HG03354 (cell line): Measurements from ENCODE around the gene DENND5A.
"Not testable (repeated sequence)": the region's sequence is repeated elsewhere in the genome, so short reads cannot be mapped to it uniquely, and the experiment has no call there.

Source experiments
- ATAC-seq: cut with Tn5 transposase; IDR thresholded peaks from one replicate; pipeline ENCODE4 v1.9.1; 2021; ENCODE audit warnings: mild to moderate bottlenecking; ENCODE audit not compliant: unreplicated experiment, poor library complexity, severe bottlenecking

DENND5A gene

DNA sequence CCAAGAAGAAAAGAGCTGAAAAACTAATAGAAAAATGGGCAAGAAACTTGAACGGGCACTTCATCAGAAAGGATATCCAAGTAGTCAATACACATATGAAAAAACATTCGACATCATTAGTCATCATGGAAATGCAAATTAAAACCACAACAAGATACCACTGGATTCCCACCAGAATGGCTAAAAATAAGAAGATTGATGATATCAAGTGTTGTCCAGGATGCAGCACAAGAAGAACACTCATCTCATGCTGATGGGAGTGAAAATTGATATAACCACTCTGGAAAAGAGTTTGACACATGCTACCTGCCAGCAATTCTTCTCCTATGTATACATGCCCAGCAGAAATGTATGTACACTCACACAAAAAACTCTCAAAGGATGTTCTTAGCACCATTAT, 146.9 kb downstream of the DENND5A start:
- no peak for ATAC-seq

DNA sequence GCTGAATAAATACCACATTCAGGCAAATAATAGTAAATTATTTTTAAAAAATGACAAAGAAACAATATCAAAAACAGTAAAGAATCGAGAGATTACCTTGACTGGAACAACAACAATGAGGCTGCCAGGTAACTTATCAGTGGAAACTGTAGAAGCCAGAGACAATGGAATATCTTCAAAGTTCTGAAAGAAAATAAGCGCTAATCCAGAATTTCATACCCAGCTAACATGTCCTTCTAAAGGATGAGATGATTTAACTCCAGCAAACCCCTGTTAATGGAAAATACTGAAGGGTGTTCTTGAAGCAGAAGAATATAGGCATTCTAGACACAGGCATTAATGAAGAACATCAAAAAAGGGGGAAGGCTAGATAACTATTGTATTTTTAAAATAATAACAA, 153.1 kb downstream of the DENND5A start:
- no peak for ATAC-seq

DNA sequence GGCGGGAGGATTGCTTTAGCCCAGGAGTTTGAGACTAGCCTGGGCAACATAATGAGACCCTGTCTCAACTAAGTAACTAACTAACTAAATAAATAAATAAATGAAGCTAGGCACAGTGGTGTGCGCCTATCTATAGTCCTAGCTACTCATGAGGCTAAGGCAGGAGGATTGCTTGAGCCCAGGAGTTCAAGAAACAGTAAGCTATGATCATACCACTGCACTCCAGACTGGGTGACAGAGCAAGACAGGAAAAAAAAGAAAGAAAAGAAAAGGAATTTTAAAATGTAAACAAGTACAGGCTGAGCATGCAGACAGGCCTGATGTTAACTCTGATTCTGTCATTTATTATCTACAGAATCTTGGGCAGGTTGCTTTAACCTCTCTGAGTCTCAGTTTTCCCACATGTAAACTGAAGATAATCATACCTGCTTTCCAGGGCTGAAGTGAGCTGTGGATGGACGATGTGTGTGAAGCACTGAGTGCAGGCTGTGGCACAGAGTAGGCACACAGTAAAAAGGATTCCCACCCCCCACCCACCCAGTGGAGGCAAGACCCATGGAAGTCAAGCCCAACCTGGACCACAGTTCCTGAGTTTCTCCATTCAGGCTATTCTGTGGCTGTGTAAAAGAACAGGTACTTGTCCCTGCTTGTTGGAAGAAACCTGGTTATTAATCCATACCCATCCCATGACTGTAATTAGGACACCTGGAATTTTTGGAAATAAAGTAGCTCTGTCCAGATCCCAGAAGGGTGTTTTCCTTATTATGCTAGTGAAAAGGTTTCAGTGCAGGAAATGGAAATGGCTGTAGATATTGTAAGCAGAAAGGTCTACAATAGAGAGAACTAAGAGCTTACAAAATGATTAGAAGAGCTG, 155.1 kb downstream of the DENND5A start:
- no peak for ATAC-seq

DNA sequence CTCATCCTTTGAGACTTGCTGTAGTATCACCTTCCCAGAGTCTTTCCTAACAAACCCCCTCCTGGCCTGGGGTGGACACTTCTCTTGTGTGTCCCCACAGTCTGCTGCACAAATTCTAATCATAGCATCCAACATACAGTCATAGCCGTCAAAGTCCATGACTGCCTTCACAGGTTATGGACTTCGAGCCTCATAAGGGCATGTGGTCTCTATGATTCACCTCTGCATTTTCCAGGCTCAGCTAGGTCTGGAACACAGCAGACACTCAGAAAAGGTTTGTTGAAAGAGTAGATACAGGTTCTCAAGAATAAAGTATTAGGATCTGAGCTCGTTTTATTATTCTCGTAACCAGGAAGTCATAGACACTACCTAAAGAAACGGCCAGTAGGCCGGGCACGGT, 160.6 kb downstream of the DENND5A start:
- ATAC-seq: no peak

DNA sequence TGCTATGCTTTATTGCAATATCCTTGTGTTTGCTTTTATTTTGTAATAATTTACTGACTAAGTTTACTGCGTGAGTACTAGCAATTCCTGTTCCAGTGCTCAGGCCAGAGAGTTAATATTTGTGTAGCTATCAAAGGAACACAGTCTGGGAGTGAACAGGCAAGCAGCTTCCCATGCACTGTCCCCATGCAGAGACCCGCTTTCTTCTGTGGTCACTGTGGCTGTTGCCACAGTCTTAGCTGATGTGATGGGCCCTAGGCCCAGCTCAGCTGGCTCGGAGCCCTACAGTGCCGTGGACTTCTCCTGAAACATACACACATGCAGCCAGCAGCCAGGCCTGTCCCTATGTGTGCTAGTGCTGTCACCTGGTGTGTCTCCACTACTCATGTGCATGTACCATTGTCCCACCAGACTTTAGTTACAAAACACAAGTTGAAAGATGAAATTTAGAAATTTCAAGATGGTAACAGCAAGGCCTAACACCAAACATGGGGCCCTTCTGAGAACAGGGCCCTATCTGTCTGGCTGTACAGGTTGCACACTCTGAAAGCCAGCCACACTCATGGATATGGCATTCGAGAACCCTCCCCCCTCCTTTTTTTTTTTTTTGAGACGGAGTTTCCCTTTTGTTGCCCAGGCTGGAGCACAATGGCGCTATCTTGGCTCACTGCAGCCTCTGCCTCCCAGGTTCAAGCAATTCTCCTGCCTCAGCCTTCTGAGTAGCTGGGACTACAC, 161.4 kb downstream of the DENND5A start:
- ATAC-seq: no peak

DNA sequence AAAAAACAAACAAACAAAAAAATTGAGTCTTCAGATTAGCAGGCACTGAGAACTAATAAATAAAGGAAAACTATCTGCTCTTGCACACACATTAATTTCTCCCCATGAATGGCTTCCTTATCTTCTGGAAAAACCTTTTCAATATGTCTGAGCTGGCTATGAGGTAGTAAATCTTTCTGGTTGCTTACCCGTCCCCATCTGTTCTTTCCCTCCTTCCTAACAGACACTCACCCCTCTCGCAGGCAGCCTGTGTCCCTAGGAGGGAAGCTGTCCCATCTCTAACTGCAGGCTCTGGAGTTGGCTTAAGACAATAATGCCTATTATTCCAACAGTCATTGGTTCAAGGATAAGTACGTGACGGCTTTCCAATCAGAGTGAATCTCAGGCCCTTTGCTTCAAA, 165.5 kb downstream of the DENND5A start:
- no peak for ATAC-seq

DNA sequence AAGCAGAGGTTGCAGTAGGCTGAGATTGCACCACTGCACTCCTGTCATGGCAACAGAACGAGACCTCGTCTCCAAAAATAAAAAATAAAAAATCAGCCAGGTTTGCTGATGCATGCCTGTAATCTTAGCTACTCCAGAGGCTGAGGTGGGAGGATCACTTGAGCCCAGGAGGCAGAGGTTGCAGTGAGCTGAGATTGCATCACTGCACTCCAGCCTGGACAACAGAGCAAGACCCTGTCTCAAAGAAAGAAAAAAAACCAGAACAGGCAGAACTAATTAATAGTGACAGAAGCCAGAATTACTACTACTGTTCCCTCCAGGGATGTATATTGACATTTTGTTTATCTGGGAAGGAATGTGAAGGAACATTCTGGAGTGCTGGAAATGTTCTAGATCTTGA, 166.7 kb downstream of the DENND5A start:
- not testable (repeated sequence) for ATAC-seq

DNA sequence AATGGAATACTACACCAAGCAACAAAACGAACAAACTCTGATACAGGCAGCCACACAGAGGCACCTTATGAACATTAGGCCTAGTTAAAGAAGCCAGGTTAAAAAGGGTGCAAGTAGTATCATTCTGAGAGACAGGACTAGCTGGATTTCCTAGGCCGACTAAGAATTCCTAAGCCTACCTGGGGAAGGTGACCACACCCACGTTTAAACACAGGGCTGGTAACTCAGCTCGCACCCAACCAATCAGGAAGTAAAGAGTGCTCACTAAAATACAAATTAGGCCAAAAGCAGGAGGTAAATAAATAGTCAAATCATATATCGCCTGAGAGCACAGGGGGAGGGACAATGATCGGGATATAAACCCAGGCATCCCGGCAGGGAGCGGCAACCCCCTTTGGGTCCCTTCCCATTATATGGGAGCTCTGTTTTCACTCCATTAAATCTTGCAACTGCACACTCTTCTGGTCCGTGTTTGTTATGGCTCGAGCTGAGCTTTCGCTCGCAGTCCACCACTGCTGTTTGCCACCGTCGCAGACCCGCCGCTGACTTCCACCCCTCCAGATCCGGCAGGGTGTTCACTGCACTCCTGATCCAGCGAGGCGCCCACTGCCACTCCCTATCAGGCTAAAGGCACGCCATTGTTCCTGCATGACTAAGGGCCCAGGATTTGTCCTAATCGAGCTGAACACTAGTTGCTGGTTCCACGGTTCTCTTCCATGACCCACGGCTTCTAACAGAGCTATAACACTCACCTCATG, 167.8 kb downstream of the DENND5A start:
- ATAC-seq: not testable (repeated sequence)

DNA sequence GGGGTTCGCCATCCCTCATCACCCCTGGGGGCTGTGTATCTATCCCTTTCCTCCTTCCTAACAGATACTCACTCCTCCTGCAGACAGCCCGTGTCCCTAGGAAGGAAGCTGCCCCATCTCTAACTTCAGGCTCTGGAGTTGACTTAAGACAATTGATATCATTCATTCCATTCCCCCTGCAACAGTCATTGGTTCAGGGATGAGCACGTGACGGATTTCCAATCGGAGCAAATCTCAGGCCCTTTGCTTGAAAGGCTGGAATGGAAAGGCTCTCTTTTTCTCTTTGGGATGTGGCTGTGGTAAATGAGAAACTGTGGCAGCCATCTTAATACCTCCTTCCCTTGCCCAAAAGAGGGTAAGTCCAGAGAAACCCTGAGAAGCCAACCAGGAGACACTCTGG, 168.7 kb downstream of the DENND5A start:
- ATAC-seq: no peak

DNA sequence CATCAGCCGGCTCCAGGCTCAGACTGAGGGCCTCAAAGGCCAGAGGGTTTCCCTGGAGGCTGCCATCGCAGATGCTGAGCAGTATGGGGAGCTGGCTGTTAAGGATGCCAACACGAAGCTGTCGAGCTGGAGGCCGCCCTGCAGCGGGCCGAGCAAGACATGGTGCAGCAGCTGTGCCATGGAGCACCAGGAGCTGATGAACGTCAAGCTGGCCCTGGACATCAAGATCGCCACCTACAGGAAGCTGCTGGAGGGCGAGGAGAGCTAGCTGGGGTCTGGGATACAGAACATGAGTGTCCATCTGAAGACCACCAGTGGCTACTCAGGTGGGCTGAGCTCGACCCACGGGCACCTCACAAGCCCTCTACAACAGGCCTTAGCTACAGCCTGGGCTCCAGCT, 169.7 kb downstream of the DENND5A start:
- ATAC-seq: no peak

DNA sequence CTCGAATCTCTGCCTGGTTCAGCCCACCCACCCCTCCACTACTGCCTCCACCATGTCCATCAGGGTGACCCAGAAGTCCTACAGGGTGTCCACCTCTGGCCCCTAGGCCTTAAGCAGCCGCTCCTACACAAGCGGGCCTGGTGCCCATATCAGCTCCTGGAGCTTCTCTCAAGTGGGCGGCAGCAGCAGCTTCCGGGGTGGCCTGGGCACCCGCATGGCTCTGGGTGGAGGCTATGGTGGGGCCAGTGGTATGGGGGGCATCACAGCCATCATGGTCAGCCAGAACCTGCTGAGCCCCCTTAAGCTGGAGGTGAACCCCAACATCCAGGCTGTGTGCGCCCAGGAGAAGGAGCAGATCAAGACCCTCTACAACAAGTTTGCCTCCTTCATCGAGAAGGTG, 170.7 kb downstream of the DENND5A start:
- no peak for ATAC-seq

DNA sequence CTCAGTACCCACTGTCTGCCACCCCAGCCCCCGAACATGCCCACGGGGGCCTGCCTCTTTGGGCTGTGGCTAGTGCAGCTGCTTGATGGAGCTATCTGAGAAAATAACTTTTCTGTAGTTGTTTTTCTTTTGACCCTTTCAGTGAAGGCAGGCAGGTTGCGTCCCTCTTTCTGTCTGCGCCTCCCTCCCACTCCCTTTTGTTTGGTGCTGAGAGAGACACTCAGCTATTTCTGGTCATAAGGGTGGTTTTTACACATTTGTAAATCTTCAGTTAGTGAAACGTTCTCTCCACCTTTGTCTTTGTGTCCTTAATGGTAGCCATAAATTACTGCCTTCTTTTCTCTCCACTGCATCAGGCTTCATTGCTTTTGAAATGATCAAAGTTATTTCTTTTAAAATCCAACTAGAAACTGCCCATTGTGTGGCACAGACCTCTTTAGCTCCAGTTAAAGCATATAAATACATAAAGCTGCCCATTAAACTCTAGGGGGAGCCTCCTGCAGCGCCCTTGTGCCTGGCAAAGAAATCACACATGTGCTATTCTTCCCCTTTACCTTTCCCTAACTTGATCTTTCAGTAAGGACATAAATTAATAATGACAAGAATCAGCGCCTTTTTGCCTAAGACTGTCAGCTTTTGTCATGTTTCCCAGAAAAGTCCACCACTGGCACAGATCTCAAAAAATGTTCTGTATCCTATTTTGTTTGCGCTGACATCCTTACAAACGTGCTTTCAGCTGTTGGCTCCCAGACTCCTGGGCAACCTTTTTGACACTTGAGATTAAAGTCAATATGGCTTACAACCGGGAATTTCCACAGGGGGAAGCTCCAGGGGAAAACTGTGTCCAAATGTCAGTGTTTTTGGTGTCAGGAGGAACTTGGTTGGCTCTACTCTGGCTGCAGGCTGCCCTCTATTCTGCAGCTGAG, 172.0 kb downstream of the DENND5A start:
- no peak for ATAC-seq

DNA sequence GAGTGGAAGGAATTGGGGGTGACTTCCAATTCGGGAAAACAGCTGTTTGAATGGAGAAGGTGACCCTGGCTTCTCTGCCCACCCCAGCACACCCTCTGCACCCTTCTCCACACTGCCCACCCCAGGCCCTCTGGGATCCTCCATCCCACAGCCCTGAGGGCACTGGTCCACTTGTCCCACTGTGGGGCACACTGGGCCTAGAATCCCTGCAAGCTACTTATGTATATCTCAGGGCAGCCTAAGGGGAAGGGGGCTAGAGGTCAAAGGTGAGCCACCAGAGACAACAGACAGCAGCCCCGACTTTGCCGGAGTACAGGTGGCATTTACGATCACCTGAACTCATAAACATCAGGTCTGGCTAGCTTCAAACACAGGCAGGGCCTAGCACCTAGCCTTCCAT, 173.1 kb downstream of the DENND5A start:
- ATAC-seq: no peak

DNA sequence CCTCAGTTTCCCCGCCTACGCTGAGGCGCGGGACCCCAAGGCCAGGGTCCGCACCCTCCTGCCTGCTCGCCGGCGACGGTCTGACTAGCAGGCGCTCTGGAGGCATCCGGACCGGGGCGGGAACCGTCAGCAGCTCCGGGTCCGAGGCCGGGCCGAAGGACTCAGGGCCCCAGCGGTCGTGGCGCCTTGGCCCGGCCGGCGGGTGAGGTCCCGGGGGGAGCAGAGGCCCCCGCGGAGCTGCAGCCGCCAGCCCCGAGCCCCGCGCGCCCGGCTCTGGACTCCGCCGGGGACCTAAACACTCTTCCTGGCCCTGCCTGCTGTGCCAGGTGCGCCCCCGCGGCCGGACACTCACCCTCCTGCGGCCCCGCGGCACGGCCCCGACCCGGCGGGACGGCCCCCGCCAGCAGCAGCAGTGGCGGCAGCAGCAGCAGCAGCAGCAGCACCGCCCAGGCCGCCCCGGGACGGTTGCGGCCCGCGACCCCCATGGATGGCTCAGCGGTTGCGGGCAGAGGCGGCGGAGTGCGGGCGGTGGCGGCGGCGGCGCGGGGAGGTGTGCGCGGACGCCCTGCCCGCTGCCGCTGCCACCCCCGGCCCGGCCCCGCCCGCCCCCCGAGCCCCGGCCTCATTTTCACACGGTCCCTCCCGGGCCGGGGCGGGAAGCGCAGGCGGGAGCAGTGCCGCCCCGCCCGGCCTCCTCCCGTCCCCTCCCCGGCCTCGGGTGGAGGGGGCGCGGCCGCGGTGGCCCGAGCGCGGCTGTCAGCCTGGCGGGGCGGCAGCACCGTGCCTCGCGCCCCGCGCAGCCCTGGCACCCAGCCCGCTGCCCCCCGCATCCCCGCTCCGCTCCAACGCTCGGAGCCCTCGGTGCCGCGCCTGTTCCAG, 173.9 kb downstream of the DENND5A start, which contains the start of gene SCUBE2:
Gene SCUBE2 (minus strand): TSS at position 556 of the 879 bp plus-strand sequence. CDS start 71 bp downstream, at position 485.
- no peak for ATAC-seq

DNA sequence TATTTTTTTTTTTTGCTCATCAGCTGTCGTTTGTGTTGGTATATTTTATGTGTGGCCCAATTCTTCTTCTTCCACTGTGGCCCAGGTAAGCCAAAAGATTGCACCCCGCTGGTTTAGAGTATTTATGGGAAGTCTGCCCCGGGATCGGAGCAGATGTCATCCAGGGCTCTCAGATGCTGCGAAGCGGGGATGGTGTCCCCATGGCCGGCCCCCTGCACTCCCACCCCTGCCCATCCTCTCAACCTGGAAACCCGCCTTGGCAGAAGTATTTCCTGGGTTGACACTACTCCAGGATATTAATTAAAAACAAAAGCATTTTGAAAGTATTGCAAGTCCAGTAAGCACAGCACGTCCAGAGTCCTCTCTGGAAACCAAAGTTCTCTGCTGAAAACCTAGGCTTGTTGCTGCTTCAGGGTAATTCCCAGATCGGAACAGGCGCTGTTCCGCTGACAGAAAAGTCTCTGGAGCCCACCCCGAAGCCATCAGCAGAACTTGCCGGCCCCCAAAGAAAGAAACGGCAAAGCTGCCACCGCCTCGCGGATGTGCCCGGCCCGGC, 174.6 kb downstream of the DENND5A start:
- ATAC-seq: no peak

DNA sequence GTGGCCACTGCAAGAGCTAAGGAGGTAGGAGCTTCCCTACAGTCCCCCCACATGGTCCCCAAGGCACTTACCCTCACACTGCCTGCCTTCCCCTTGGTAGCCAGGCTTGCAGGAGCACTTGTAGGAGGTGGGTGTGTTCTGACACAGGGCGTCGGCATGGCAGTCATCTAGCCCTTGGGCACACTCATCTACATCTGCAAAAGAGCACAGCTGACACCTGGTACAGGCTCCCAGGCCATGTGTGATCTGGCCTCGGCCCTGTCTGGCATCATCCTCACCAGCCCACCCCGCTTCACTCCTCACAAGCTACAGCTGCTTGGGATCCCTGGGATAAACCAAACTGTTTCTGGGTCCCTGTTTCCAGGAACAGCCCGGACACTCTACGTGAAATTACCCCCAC, 175.5 kb downstream of the DENND5A start:
- ATAC-seq: no peak

DNA sequence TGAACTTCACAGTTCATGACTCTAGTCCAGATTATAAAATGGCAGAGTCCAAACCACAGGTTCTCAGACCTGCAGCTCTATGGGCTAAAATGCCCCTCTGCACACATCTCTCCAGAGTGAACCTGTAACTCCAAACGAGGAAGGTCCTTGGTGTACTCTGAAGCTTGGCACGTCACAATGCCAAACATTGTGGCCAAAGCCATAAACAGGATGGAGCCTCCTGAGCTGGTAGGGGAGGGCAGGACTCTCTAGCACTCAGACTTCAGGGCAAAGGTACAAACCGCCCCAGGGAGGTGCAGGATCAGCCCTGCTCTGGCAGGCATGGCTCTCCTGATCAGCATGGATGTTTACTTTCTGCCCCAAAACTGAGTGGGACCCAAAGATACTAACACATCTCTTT, 176.1 kb downstream of the DENND5A start:
- no peak for ATAC-seq
